Smooth muscle cell (in vitro differentiated cells): ENCODE measurements around the gene AMOTL1. TPM values are rescaled to one million over a fixed set of nuclear protein-coding genes. Genes with fewer than 3 reads are reported as not detected.

Experiments
- DNase-seq: peaks from one replicate; lab custom pipeline; 2025; ENCODE audit not compliant: unreplicated experiment; lab: John Stamatoyannopoulos, UW
- H2AFZ ChIP-seq: fragments of 200-600 bp; sonication (generic); 2 replicates; pipeline ENCODE4 v1.6.0; 2016; ENCODE audit warnings: antibody characterized with exemption, low read depth, mild to moderate bottlenecking
- H3F3A ChIP-seq: fragments of 200-600 bp; sonication (generic); 2 replicates; pipeline ENCODE4 v1.6.0; 2017; ENCODE audit warnings: antibody characterized with exemption, low read depth
- H3K27ac ChIP-seq: fragments of 200-600 bp; sonication (generic); 2 replicates; pipeline ENCODE4 v1.5.1; 2016; ENCODE audit warnings: low read depth, mild to moderate bottlenecking
- H3K27me3 ChIP-seq: fragments of 200-600 bp; sonication (generic); 2 replicates; pipeline ENCODE4 v1.6.1; 2016; ENCODE audit warnings: low read depth, mild to moderate bottlenecking
- H3K36me3 ChIP-seq: fragments of 200-600 bp; sonication (generic); 2 replicates; pipeline ENCODE4 v1.5.1; 2016; ENCODE audit warnings: low read depth
- H3K4me1 ChIP-seq: fragments of 200-600 bp; sonication (generic); 2 replicates; pipeline ENCODE4 v1.5.1; 2016; ENCODE audit warnings: low read depth
- H3K4me2 ChIP-seq: fragments of 200-600 bp; sonication (generic); 2 replicates; pipeline ENCODE4 v1.6.0; 2016; ENCODE audit warnings: mild to moderate bottlenecking
- H3K4me3 ChIP-seq: fragments of 200-600 bp; sonication (generic); 2 replicates; pipeline ENCODE4 v1.5.1; 2016; ENCODE audit warnings: mild to moderate bottlenecking
- H3K79me2 ChIP-seq: fragments of 200-600 bp; sonication (generic); 2 replicates; pipeline ENCODE4 v1.6.0; 2016; ENCODE audit warnings: low read depth, mild to moderate bottlenecking
- H3K9ac ChIP-seq: fragments of 200-600 bp; sonication (generic); 2 replicates; pipeline ENCODE4 v1.6.0; 2016; ENCODE audit warnings: low read depth
- H3K9me3 ChIP-seq: fragments of 200-600 bp; sonication (generic); replicated peaks from 2 replicates; pipeline ENCODE4 v1.5.1; 2016; ENCODE audit warnings: low read depth
- H4K20me1 ChIP-seq: fragments of 200-600 bp; sonication (generic); 2 replicates; pipeline ENCODE4 v1.6.0; 2016; ENCODE audit warnings: low read depth
- CTCF ChIP-seq: fragments of 200-600 bp; sonication (generic); IDR thresholded peaks from 2 replicates; pipeline ENCODE4 v1.5.1; 2017; ENCODE audit warnings: borderline replicate concordance, mild to moderate bottlenecking, antibody characterized with exemption; ENCODE audit not compliant: insufficient read depth, poor library complexity, severe bottlenecking
- WGBS: methylation state at CpG from one replicate; pipeline ENCODE4 v1.1.7; 2016; ENCODE audit warnings: low lambda C conversion rate; 5-methylcytosine and 5-hydroxymethylcytosine counted together
- polyA plus RNA-seq: library from polyadenylated mRNA; unstranded; fragments of >200 nt; fragmentation: Nextera tagmentation; extraction: Ambion mirVana; gene quantifications from 2 replicates; pipeline ENCODE4 v1.2.1, GENCODE V29; 2016
- total RNA-seq: library from RNA; depleted of rRNA; stranded (reverse); fragments of >200 nt; gene quantifications from 2 replicates; pipeline ENCODE4 v1.2.3, GENCODE V29; 2014

AMOTL1 gene
- total and polyA plus RNA-seq, 2 experiments from 2014 or later = 23.4 to 61.0 TPM

GRCh38 chr11:94877443-94878200 lies 109.5 kb downstream of the AMOTL1 start:
- no peak overlapping the region for H3K4me3 ChIP-seq
- peaks cover 12% of the 10 kb centered on the region for H3K4me1 ChIP-seq
- H2AFZ ChIP-seq = no peak overlapping the region
- TF ChIP-seq CTCF = no peak
- H3K27me3 ChIP-seq = no peaks in the 10 kb centered on the region
- H3F3A ChIP-seq = peaks cover 13% of the 10 kb centered on the region
- no peaks in the 10 kb centered on the region for H4K20me1 ChIP-seq
- peak overlapping the region; percentile 97 for H3K27ac ChIP-seq
- 50% methylated on average over 11 of the region's 11 CpGs for WGBS
- no peaks in the 10 kb centered on the region for H3K9me3 ChIP-seq
- peak overlapping the region; percentile 75 for H3K9ac ChIP-seq
- no peaks in the 10 kb centered on the region for H3K79me2 ChIP-seq
- no peak for DNase-seq
- peak overlapping the region; percentile 68 for H3K4me2 ChIP-seq
- H3K36me3 ChIP-seq = no peaks in the 10 kb centered on the region

GRCh38 chr11:94879006-94879405 lies 110.8 kb downstream of the AMOTL1 start:
- DNase-seq = no peak
- H3K79me2 ChIP-seq = no peaks in the 10 kb centered on the region
- H3K9ac ChIP-seq = no peak overlapping the region
- H3K27ac ChIP-seq = no peak overlapping the region
- no peak overlapping the region for H3K4me3 ChIP-seq
- WGBS = 96% methylated on average over 2 of the region's 2 CpGs
- H3K9me3 ChIP-seq = no peaks in the 10 kb centered on the region
- H3K4me2 ChIP-seq = no peak overlapping the region
- H3K36me3 ChIP-seq = no peaks in the 10 kb centered on the region
- no peak for TF ChIP-seq CTCF
- no peaks in the 10 kb centered on the region for H4K20me1 ChIP-seq
- H3F3A ChIP-seq = peaks cover 15% of the 10 kb centered on the region
- peaks cover 12% of the 10 kb centered on the region for H3K4me1 ChIP-seq
- H2AFZ ChIP-seq = no peak overlapping the region
- no peaks in the 10 kb centered on the region for H3K27me3 ChIP-seq

- Histone ChIP-seq H3K27me3 (no peaks in the 10 kb centered on the region), H3K27ac (peak overlapping the region; percentile 63), H3F3A (peaks cover 5% of the 10 kb centered on the region), H3K4me2 (no peak overlapping the region), H3K9ac (no peak overlapping the region), H3K9me3 (no peaks in the 10 kb centered on the region), H3K79me2 (no peaks in the 10 kb centered on the region), H3K36me3 (no peaks in the 10 kb centered on the region), H2AFZ (no peak overlapping the region), H4K20me1 (no peaks in the 10 kb centered on the region), H3K4me3 (no peak overlapping the region), H3K4me1 (peaks cover 12% of the 10 kb centered on the region)
- TF ChIP-seq CTCF = no peak
- DNase-seq = no peak
- 88% methylated on average over 4 of the region's 4 CpGs for WGBS
These were observed 112.1 kb downstream of the AMOTL1 start for GRCh38 chr11:94880216-94880615.

GRCh38 chr11:94882931-94883330 lies 114.8 kb downstream of the AMOTL1 start:
- no peaks in the 10 kb centered on the region for H3K9me3 ChIP-seq
- no peak overlapping the region for H3K4me2 ChIP-seq
- H3K4me1 ChIP-seq = no peaks in the 10 kb centered on the region
- WGBS = 100% methylated on average over 2 of the region's 2 CpGs
- H3F3A ChIP-seq = peaks cover 5% of the 10 kb centered on the region
- H4K20me1 ChIP-seq = no peaks in the 10 kb centered on the region
- no peaks in the 10 kb centered on the region for H3K79me2 ChIP-seq
- DNase-seq = no peak
- no peaks in the 10 kb centered on the region for H3K27me3 ChIP-seq
- no peak overlapping the region for H2AFZ ChIP-seq
- H3K9ac ChIP-seq = no peak overlapping the region
- no peak for TF ChIP-seq CTCF
- no peak overlapping the region for H3K4me3 ChIP-seq
- peak overlapping the region; percentile 7 for H3K27ac ChIP-seq
- no peaks in the 10 kb centered on the region for H3K36me3 ChIP-seq
